ENCODE data around the gene ARHGEF28.

ARHGEF28 gene

GRCh38 chr5:73867345-73868335, 241.6 kb downstream of the ARHGEF28 start:
- DNase-seq: no peak

- no peak for DNase-seq
Measured at GRCh38 chr5:73883646-73884045, 257.6 kb downstream of the ARHGEF28 start.

- DNase-seq: no peak
Measured at GRCh38 chr5:73887688-73888087, 261.7 kb downstream of the ARHGEF28 start.

- no peak for DNase-seq
Measured at GRCh38 chr5:73890569-73890968, 264.6 kb downstream of the ARHGEF28 start.

- no peak for DNase-seq
Measured at GRCh38 chr5:73892218-73892617, 266.2 kb downstream of the ARHGEF28 start.

- DNase-seq: no peak
Measured at GRCh38 chr5:73892806-73893205, 266.8 kb downstream of the ARHGEF28 start.

GRCh38 chr5:73893813-73894212, 267.8 kb downstream of the ARHGEF28 start:
- DNase-seq: no peak

GRCh38 chr5:73894860-73895259, 268.9 kb downstream of the ARHGEF28 start:
- DNase-seq: no peak

GRCh38 chr5:73895471-73895870, 269.5 kb downstream of the ARHGEF28 start:
- DNase-seq: no peak

GRCh38 chr5:73896097-73896496, 270.1 kb downstream of the ARHGEF28 start:
- DNase-seq: no peak

GRCh38 chr5:73896668-73897067, 270.7 kb downstream of the ARHGEF28 start:
- DNase-seq: no peak

- no peak for DNase-seq
Measured at GRCh38 chr5:73897893-73898292, 271.9 kb downstream of the ARHGEF28 start.

- DNase-seq: no peak
Measured at GRCh38 chr5:73899055-73899454, 273.1 kb downstream of the ARHGEF28 start.

GRCh38 chr5:73899916-73900315, 273.9 kb downstream of the ARHGEF28 start:
- DNase-seq: no peak

- no peak for DNase-seq
Measured at GRCh38 chr5:73900566-73900965, 274.6 kb downstream of the ARHGEF28 start.

GRCh38 chr5:73901043-73901442, 275.0 kb downstream of the ARHGEF28 start:
- no peak for DNase-seq

GRCh38 chr5:73901455-73901854, 275.5 kb downstream of the ARHGEF28 start:
- peak; percentile 25 for DNase-seq

- peak; percentile 95 for DNase-seq
Measured at GRCh38 chr5:73902327-73903051, 276.5 kb downstream of the ARHGEF28 start.

GRCh38 chr5:73903169-73903568, 277.2 kb downstream of the ARHGEF28 start:
- no peak for DNase-seq

- no peak for DNase-seq
Measured at GRCh38 chr5:73906277-73906676, 280.3 kb downstream of the ARHGEF28 start.

GRCh38 chr5:73907164-73907563, 281.2 kb downstream of the ARHGEF28 start:
- DNase-seq: no peak

- DNase-seq: peak; percentile 76
Measured at GRCh38 chr5:73908395-73908794, 282.4 kb downstream of the ARHGEF28 start.

GRCh38 chr5:73908846-73909245, 282.9 kb downstream of the ARHGEF28 start:
- DNase-seq: no peak

GRCh38 chr5:73909474-73909873, 283.5 kb downstream of the ARHGEF28 start:
- no peak for DNase-seq

All from DMS 273 treated with DMSO at 0.1 percent for 48 hours (cell line).